ENCODE results near the gene ZNF576. TPM values are rescaled to one million over a fixed set of nuclear protein-coding genes. Genes with fewer than 3 reads are reported as not detected.
"Not testable (repeated sequence)": the region's sequence is repeated elsewhere in the genome, so short reads cannot be mapped to it uniquely, and the experiment has no call there.

ZNF576 gene
- 10 to 100 TPM; 13.2 to 13.5 TPM for total RNA-seq

- Mint-ChIP-seq H3K4me3 (peak within 1 kb of the TSS; percentile 97), H3K36me3 (ENCODE audit: low read depth) (peaks cover 36% of the 10 kb centered on the region), H3K4me1 (peaks cover 41% of the 10 kb centered on the region), H3K9me3 (no peaks in the 10 kb centered on the region), H3K27ac (peak within 1 kb of the TSS; percentile 92), H3K27me3 (no peaks in the 10 kb centered on the region)
- ChIA-PET CTCF (interaction anchor here (0.8 to 6.2 kb wide), 15 partner anchors 10 to 189 kb away, joined by 3 to 208 read pairs (median 8); partner anchors contain the start of genes PINLYP and XRCC1), POLR2A (interaction anchor here (0.8 to 5.1 kb wide), 19 partner anchors 9 to 189 kb away, joined by 3 to 57 read pairs (median 6); partner anchors contain the start of genes PHLDB3, PINLYP, SMG9 and SRRM5)
- DNase-seq = peak; percentile 100
These were observed at the start of gene ZNF576, which contains the start of gene IRGQ for GRCh38 chr19:43595999-43596841. Gene ZNF576, plus strand, starts transcription at chr19:43596595. Its CDS starts 514 bp downstream, at chr19:43597109. Gene IRGQ, minus strand, starts transcription at chr19:43596134. Its CDS starts 796 bp downstream, at chr19:43595338.

GRCh38 chr19:43547926-43548325, 48.5 kb upstream of the ZNF576 start:
- H3K36me3 Mint-ChIP-seq (ENCODE audit: low read depth) = peaks cover 40% of the 10 kb centered on the region
- H3K27ac Mint-ChIP-seq, POLR2A ChIA-PET, DNase-seq, H3K9me3 Mint-ChIP-seq, CTCF ChIA-PET, H3K27me3 Mint-ChIP-seq, H3K4me3 Mint-ChIP-seq, H3K4me1 Mint-ChIP-seq: not testable (repeated sequence)

DNA sequence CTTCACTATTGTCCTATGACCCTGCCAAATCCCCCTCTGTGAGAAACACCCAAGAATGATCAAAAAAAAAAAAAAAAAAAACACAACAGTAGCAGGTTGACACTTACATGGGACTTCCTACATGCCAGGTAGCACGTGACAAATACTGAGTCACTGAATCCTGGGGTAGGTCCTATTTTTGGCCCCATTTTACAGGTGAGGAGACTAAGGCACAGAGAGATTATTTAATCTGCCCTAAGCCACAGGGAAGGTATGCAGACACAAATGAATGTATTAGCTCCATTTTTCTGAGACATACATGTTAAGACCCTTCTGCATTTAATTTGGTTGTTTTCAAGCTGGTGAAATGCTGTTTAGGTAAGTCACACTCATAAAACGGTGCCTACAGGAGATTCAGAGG, 47.7 kb upstream of the ZNF576 start:
- no peak overlapping the region for H3K4me3 Mint-ChIP-seq
- H3K4me1 Mint-ChIP-seq = no peaks in the 10 kb centered on the region
- DNase-seq = no peak
- no peaks in the 10 kb centered on the region for H3K9me3 Mint-ChIP-seq
- H3K27ac Mint-ChIP-seq = no peak overlapping the region
- ChIA-PET POLR2A (no interaction called here), CTCF (interaction anchor here (0.7 to 2.2 kb wide), 2 partner anchors 13 to 46 kb away, joined by 3 to 8 read pairs; partner anchors contain the start of gene IRGQ)
- H3K27me3 Mint-ChIP-seq = no peaks in the 10 kb centered on the region
- peaks cover 32% of the 10 kb centered on the region for H3K36me3 Mint-ChIP-seq (ENCODE audit: low read depth)

- Mint-ChIP-seq H3K9me3 (no peaks in the 10 kb centered on the region), H3K27ac (no peak overlapping the region), H3K36me3 (ENCODE audit: low read depth) (peaks cover 26% of the 10 kb centered on the region), H3K4me3 (no peak overlapping the region), H3K27me3 (no peaks in the 10 kb centered on the region), H3K4me1 (peaks cover 8% of the 10 kb centered on the region)
- ChIA-PET POLR2A (no interaction called here), CTCF (interaction anchor here (0.6 to 14.8 kb wide), 2 partner anchors 10 to 44 kb away, joined by 3 to 208 read pairs; partner anchors contain the start of genes IRGQ and ZNF576)
- DNase-seq = no peak
These were observed 44.8 kb upstream of the ZNF576 start for GRCh38 chr19:43551399-43552197.

- Mint-ChIP-seq H3K4me3 (no peak overlapping the region), H3K9me3 (no peaks in the 10 kb centered on the region), H3K27ac (no peak overlapping the region), H3K4me1 (peaks cover 8% of the 10 kb centered on the region), H3K36me3 (ENCODE audit: low read depth) (peaks cover 26% of the 10 kb centered on the region), H3K27me3 (no peaks in the 10 kb centered on the region)
- no peak for DNase-seq
- ChIA-PET POLR2A (no interaction called here), CTCF (interaction anchor here (0.6 to 14.8 kb wide), 2 partner anchors 10 to 44 kb away, joined by 3 to 208 read pairs; partner anchors contain the start of genes IRGQ and ZNF576)
These were observed 44.3 kb upstream of the ZNF576 start for GRCh38 chr19:43552198-43552450.

GRCh38 chr19:43552616-43553015, 43.8 kb upstream of the ZNF576 start:
- no peaks in the 10 kb centered on the region for H3K9me3 Mint-ChIP-seq
- no peak for DNase-seq
- ChIA-PET CTCF (interaction anchor here (3.5 to 14.8 kb wide), 2 partner anchors 24 to 43 kb away, joined by 19 to 208 read pairs; partner anchors contain the start of genes IRGQ and ZNF576), POLR2A (interaction anchor here (1.9 kb wide), 1 partner anchor 43 kb away, joined by 6 read pairs; the partner anchor contains the start of gene IRGQ)
- no peak overlapping the region for H3K27ac Mint-ChIP-seq
- peaks cover 26% of the 10 kb centered on the region for H3K36me3 Mint-ChIP-seq (ENCODE audit: low read depth)
- H3K4me1 Mint-ChIP-seq = peaks cover 8% of the 10 kb centered on the region
- no peak overlapping the region for H3K4me3 Mint-ChIP-seq
- H3K27me3 Mint-ChIP-seq = no peaks in the 10 kb centered on the region

DNA sequence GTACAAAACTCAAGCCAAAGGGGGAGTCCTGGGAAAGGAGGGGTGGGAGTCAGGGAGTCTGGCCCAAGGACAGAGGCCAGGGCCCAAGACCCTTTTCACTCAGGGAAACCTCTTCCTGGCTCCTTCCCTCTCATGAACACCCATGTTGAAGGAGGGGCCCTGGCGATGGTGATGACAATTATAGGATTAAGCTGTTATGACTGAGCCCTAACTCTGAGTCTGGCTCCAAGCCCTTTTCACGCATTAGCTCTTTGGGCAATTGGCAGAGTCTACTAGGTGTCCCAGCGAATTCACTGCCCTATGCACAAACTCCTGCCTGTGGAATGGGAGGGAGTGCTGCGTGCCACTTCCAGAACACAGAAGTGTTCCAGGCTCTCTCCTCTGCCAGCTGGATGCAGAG, 42.7 kb upstream of the ZNF576 start:
- CTCF ChIA-PET = interaction anchor here (2.9 to 14.8 kb wide), 3 partner anchors 21 to 42 kb away, joined by 19 to 208 read pairs (median 22); partner anchors contain the start of genes IRGQ, PINLYP, XRCC1 and ZNF576
- Mint-ChIP-seq H3K27me3 (no peaks in the 10 kb centered on the region), H3K9me3 (no peaks in the 10 kb centered on the region), H3K4me1 (peaks cover 8% of the 10 kb centered on the region), H3K4me3 (no peak overlapping the region), H3K27ac (no peak overlapping the region), H3K36me3 (ENCODE audit: low read depth) (peaks cover 28% of the 10 kb centered on the region)
- no peak for DNase-seq
- POLR2A ChIA-PET = interaction anchor here (1.2 to 1.9 kb wide), 2 partner anchors 20 to 42 kb away, joined by 3 to 6 read pairs; partner anchors contain the start of genes IRGQ and ZNF575

GRCh38 chr19:43554317-43554895, 42.0 kb upstream of the ZNF576 start:
- H3K9me3 Mint-ChIP-seq = no peaks in the 10 kb centered on the region
- H3K27me3 Mint-ChIP-seq = no peaks in the 10 kb centered on the region
- ChIA-PET CTCF (interaction anchor here (0.9 to 14.8 kb wide), 28 partner anchors 9 to 192 kb away, joined by 3 to 208 read pairs (median 6); partner anchors contain the start of genes IRGQ, PINLYP, XRCC1 and ZNF428), POLR2A (interaction anchor here (0.8 to 2.2 kb wide), 10 partner anchors 11 to 201 kb away, joined by 3 to 20 read pairs (median 4); partner anchors contain the start of genes IRGQ, PINLYP, SMG9 and XRCC1)
- H3K27ac Mint-ChIP-seq = no peak overlapping the region
- peaks cover 8% of the 10 kb centered on the region for H3K4me1 Mint-ChIP-seq
- DNase-seq = no peak
- H3K36me3 Mint-ChIP-seq (ENCODE audit: low read depth) = peaks cover 29% of the 10 kb centered on the region
- no peak overlapping the region for H3K4me3 Mint-ChIP-seq

GRCh38 chr19:43555185-43555770, 41.1 kb upstream of the ZNF576 start:
- no peaks in the 10 kb centered on the region for H3K27me3 Mint-ChIP-seq
- H3K27ac Mint-ChIP-seq = peak overlapping the region; percentile 1
- H3K36me3 Mint-ChIP-seq (ENCODE audit: low read depth) = peaks cover 27% of the 10 kb centered on the region
- peaks cover 10% of the 10 kb centered on the region for H3K4me1 Mint-ChIP-seq
- no peaks in the 10 kb centered on the region for H3K9me3 Mint-ChIP-seq
- peak; percentile 86 for DNase-seq
- no peak overlapping the region for H3K4me3 Mint-ChIP-seq
- CTCF ChIA-PET = interaction anchor here (0.5 to 14.8 kb wide), 34 partner anchors 8 to 191 kb away, joined by 3 to 208 read pairs (median 5); partner anchors contain the start of genes IRGQ, PHLDB3, PINLYP and XRCC1
- POLR2A ChIA-PET = interaction anchor here (0.8 to 2.4 kb wide), 11 partner anchors 12 to 200 kb away, joined by 3 to 20 read pairs (median 5); partner anchors contain the start of genes IRGQ, PINLYP, SMG9 and XRCC1

DNA sequence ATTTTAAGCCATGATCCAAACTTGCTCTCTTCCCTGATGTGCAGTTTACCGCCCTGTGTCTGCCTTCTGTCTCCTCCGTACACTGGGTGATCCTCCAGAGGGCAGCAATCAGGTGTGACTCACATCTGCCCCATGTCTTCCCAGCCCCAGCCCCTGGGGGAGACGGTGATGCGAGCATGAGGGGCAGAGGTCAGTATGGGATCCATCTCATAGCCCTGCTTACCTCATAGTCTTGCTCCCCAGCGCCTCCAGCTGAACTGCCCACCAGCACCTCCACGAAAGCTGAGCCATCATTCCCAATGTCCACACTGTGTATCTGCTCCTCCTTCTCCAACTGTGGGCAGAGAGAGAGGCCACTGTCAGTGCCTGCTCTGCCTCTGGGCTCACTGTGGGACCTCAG, 35.7 kb upstream of the ZNF576 start:
- no peaks in the 10 kb centered on the region for H3K9me3 Mint-ChIP-seq
- no peaks in the 10 kb centered on the region for H3K27me3 Mint-ChIP-seq
- H3K4me1 Mint-ChIP-seq = peaks cover 42% of the 10 kb centered on the region
- H3K36me3 Mint-ChIP-seq (ENCODE audit: low read depth) = peaks cover 35% of the 10 kb centered on the region
- H3K27ac Mint-ChIP-seq = peak overlapping the region; percentile 99
- no peak for DNase-seq
- CTCF ChIA-PET = interaction anchor here (1.0 to 14.8 kb wide), 2 partner anchors 35 to 114 kb away, joined by 3 to 208 read pairs; partner anchors contain the start of genes IRGQ and ZNF576
- POLR2A ChIA-PET = interaction anchor here (1.1 kb wide), 1 partner anchor 14 kb away, joined by 3 read pairs; no protein-coding TSS in a partner anchor
- no peak overlapping the region for H3K4me3 Mint-ChIP-seq

- no peak for DNase-seq
- peak overlapping the region; percentile 99 for H3K27ac Mint-ChIP-seq
- H3K27me3 Mint-ChIP-seq = no peaks in the 10 kb centered on the region
- H3K9me3 Mint-ChIP-seq = no peaks in the 10 kb centered on the region
- no peak overlapping the region for H3K4me3 Mint-ChIP-seq
- H3K4me1 Mint-ChIP-seq = peaks cover 42% of the 10 kb centered on the region
- POLR2A ChIA-PET = interaction anchor here (1.1 to 1.7 kb wide), 3 partner anchors 13 to 34 kb away, joined by 3 to 11 read pairs (median 3); no protein-coding TSS in a partner anchor
- CTCF ChIA-PET = interaction anchor here (0.6 to 14.8 kb wide), 5 partner anchors 9 to 114 kb away, joined by 3 to 208 read pairs (median 3); partner anchors contain the start of genes IRGQ and ZNF576
- peaks cover 35% of the 10 kb centered on the region for H3K36me3 Mint-ChIP-seq (ENCODE audit: low read depth)
These were observed 35.0 kb upstream of the ZNF576 start for GRCh38 chr19:43561139-43561970.
